Measurements from ENCODE around the gene FMO5. TPM values are rescaled to one million over a fixed set of nuclear protein-coding genes. Genes with fewer than 3 reads are reported as not detected.

Gene FMO5, protein sequence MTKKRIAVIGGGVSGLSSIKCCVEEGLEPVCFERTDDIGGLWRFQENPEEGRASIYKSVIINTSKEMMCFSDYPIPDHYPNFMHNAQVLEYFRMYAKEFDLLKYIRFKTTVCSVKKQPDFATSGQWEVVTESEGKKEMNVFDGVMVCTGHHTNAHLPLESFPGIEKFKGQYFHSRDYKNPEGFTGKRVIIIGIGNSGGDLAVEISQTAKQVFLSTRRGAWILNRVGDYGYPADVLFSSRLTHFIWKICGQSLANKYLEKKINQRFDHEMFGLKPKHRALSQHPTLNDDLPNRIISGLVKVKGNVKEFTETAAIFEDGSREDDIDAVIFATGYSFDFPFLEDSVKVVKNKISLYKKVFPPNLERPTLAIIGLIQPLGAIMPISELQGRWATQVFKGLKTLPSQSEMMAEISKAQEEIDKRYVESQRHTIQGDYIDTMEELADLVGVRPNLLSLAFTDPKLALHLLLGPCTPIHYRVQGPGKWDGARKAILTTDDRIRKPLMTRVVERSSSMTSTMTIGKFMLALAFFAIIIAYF
- 0.22 to 0.42 TPM (median 0.29 TPM) in 5 replicates for total RNA-seq (2022; extraction: Qiagen RNA extraction; ENCODE audit: low read depth)

DNA sequence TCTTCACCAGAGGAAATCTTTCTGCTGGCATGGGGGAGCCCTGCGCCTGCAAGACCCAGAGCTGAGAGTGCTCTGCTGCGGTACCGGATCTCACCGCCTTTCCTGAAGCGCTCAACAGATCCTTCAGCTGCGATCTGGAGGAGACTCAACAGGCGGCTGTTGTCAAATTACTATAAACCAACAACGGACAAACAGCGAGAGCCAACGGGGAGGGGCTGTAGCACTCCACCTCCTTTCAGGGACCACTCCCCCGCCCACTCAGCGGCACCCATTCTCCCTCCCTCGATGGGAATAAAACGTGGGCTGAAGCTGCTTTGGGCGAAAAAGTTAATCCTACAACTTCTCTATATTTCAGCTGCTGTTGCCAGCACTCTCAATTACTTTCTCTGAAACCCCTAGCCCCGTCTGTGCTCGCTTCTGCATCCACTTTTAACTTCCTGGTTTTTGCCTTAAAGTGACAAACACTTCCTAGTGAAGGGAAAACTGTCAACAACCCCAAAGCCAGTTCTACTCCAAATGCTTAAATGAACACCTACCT, at the start of gene FMO5:
Gene FMO5, minus strand, starts transcription at position 147 of the 538 bp plus-strand sequence. CDS start 310 bp downstream, outside the sequence.

DNA sequence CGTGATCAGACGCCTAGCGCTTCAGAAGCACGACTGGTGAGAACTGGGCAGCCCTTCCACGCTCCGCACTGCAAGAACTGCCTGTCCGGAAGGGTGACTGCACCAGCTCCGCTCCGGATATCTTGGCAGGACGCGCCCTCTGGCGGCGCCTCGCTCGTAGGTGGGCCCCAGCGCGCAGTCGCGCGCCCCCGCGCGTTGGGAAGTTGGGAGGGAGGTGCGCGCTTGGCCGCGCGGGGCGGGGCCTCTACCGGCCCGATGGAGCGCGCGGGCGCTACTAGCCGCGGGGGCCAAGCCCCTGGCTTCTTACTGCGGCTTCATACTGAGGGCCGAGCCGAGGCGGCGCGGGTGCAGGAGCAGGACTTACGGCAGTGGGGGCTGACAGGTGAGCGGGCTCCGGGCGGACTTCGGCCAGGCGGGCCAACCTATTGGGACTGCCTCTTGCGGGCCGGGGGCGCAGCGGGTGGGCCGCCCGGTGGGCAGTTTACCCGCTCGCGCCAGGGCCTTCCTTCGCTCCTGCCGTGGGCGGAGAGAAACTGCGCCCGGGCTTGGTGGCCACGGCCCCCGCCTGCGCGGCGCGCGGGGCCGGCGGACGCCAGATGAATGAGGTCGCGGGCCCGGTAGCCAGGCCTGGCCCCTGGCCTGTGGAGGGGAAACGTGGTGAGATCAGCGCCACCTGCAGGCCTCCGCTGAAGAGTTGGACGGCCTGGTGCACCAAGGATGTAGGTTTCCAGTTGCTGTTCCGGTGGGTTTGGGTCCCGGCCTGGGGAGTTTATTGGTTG, 17.5 kb upstream of the FMO5 start, which contains the start of gene CHD1L:
Gene CHD1L, plus strand, starts transcription at position 236 of the 779 bp plus-strand sequence. Its CDS starts 20 bp downstream, at position 256.

DNA sequence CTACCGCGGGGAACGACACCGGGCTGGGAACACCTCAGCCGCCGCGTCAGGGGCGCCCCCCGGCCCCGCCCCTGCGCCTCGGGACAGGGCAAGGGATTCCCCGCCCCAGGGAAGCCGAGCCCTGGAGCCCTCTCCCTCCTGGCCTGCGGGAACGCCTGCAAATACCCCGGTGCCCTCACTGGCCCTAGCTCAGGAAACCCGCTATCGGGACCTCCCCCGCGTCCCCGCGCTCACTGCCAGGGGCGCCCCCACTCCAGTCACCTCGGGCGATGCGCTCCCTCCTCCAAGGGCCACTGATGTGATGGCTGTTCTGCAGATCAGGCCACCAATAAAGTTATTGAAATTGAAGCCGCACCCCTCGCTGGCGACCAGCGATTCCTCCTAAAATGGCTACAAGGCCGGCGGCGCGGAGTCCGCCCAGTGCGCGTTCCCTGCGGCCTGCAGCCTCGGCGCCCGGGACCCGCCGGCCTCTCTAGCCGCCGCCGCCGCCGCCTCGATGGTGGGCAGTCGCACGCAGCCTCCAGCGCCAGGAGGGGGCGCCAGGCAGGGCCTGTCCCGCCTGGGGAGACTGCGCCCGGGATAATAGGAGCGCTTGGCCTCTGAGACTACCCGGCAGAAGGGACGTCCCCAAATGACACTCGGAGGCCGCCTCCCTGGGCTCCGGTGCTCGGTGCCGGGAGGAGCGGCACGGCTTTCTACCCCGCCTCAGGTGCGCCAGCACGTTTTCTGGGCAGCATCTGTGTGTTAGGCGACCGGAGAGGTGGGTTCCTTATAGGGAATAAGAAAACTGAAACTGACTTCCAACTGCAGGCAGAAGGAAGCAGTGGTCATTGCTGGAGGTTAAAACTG, 52.7 kb downstream of the FMO5 start, which contains the start of gene PRKAB2:
Gene PRKAB2, minus strand, starts transcription at position 303 of the 849 bp plus-strand sequence. CDS start 326 bp downstream, outside the sequence.

Other genes starting within 250 kb of the FMO5 start
- 9.3 to 11.9 TPM (median 10.8 TPM) in 5 replicates for gene PRKAB2, start 52.9 kb downstream of the FMO5 start, total RNA-seq (2022; extraction: Qiagen RNA extraction; ENCODE audit: low read depth)
- 30.5 to 34.5 TPM (median 33.1 TPM) in 5 replicates for gene CHD1L, start 17.3 kb upstream of the FMO5 start, total RNA-seq (2022; extraction: Qiagen RNA extraction; ENCODE audit: low read depth)